NB4 (cell line): ENCODE results near the gene USP10.
A peak's percentile ranks its signal among the peaks of the same experiment; 100 is the strongest.

Source experiments
- DNase-seq: peaks from one replicate; pipeline ENCODE4 v3.0.0; 2010; ENCODE audit warnings: low read depth
- H3K4me3 ChIP-seq: one replicate; pipeline ENCODE4 v1.5.1; 2011; ENCODE audit warnings: mild to moderate bottlenecking, low read depth, low read length, moderate library complexity
- CTCF ChIP-seq: IDR thresholded peaks from one replicate; pipeline ENCODE4 v1.5.1; 2012; ENCODE audit warnings: low read depth, low read length
- MAX ChIP-seq: IDR thresholded peaks from 2 replicates; pipeline ENCODE4 v1.6.1; 2011; ENCODE audit warnings: low read depth, low read length
- MYC ChIP-seq: IDR thresholded peaks from 2 replicates; pipeline ENCODE4 v1.6.1; 2011; ENCODE audit warnings: low read depth, low read length
- POLR2A ChIP-seq: IDR thresholded peaks from 2 replicates; pipeline ENCODE4 v1.6.1; 2011; ENCODE audit warnings: mild to moderate bottlenecking; ENCODE audit not compliant: insufficient read length; ENCODE audit errors: extremely low read depth

Gene USP10

GRCh38 chr16:84724606-84725309 lies 25.0 kb downstream of the USP10 start:
- no peak for DNase-seq
- no peak overlapping the region for H3K4me3 ChIP-seq
- no peak for TF ChIP-seq MAX
- TF ChIP-seq POLR2A = no peak
- no peak for TF ChIP-seq CTCF
- no peak for TF ChIP-seq MYC

- no peak for DNase-seq
- TF ChIP-seq MAX (no peak), MYC (no peak), POLR2A (no peak), CTCF (no peak)
Observed at GRCh38 chr16:84725481-84726078, 25.8 kb downstream of the USP10 start.

GRCh38 chr16:84726079-84726668 lies 26.4 kb downstream of the USP10 start:
- no peak for TF ChIP-seq MYC
- TF ChIP-seq POLR2A = no peak
- peak; percentile 93 for TF ChIP-seq CTCF
- 0 out of 2 replicates have a peak, but pooled peaks have one; percentile 10 for TF ChIP-seq MAX
- DNase-seq = peak; percentile 92
- peak overlapping the region; percentile 52 for H3K4me3 ChIP-seq

More at GRCh38 chr16:84725481-84726078, 25.8 kb downstream of the USP10 start:
- no peak overlapping the region for H3K4me3 ChIP-seq

GRCh38 chr16:84726669-84727467 lies 27.1 kb downstream of the USP10 start:
- H3K4me3 ChIP-seq = peak overlapping the region; percentile 52
- peak; percentile 17; the same call in 1 of the 2 replicates for TF ChIP-seq MYC
- TF ChIP-seq MAX = no peak
- peak; percentile 89 for DNase-seq

GRCh38 chr16:84728853-84729424 lies 29.1 kb downstream of the USP10 start:
- no peak overlapping the region for H3K4me3 ChIP-seq
- DNase-seq = no peak
- TF ChIP-seq MAX = no peak
- TF ChIP-seq CTCF = no peak
- TF ChIP-seq MYC = no peak
- TF ChIP-seq POLR2A = no peak
